Esophagus squamous epithelium (tissue), 4 donors: ENCODE data around the gene PMM2.

ENCODE experiments used
- CTCF ChIP-seq, 6 experiments: fragments of 450-650 bp in 4 of 6; fragments of 200-600 bp in 2 of 6; sonication (generic) in 2 of 6; IDR thresholded peaks; one replicate each; pipeline ENCODE4 v1.5.1; 2016 to 2019; ENCODE audit warnings: antibody characterized with exemption in 6 of 6, mild to moderate bottlenecking in 4 of 6, moderate library complexity in 4 of 6
- POLR2A ChIP-seq, 4 donors: fragments of 450-650 bp; IDR thresholded peaks; one replicate each; pipeline ENCODE4 v1.6.1; 2017; ENCODE audit warnings: antibody characterized with exemption in 4 of 4, mild to moderate bottlenecking in 4 of 4, moderate library complexity in 3 of 4

- TF ChIP-seq POLR2A (IDR thresholded peaks at IDR 0.05) (no peak), CTCF (IDR thresholded peaks at IDR 0.05) (no peak)
These were observed 512 bp downstream of the PMM2 start for GRCh38 chr16:8798174-8798527.
